ENCODE measurements around the gene KANK4. TPM values are rescaled to one million over a fixed set of nuclear protein-coding genes. Genes with fewer than 3 reads are reported as not detected.

KANK4 gene
- total RNA-seq, 4 donors from 2014 or later: 28.5 to 48.2 (median 45.7) TPM

GRCh38 chr1:62230718-62231117 lies 88.5 kb downstream of the KANK4 start:
- TF ChIP-seq EP300 (IDR thresholded peaks at IDR 0.05): no peak
- TF ChIP-seq, protein P1, sequence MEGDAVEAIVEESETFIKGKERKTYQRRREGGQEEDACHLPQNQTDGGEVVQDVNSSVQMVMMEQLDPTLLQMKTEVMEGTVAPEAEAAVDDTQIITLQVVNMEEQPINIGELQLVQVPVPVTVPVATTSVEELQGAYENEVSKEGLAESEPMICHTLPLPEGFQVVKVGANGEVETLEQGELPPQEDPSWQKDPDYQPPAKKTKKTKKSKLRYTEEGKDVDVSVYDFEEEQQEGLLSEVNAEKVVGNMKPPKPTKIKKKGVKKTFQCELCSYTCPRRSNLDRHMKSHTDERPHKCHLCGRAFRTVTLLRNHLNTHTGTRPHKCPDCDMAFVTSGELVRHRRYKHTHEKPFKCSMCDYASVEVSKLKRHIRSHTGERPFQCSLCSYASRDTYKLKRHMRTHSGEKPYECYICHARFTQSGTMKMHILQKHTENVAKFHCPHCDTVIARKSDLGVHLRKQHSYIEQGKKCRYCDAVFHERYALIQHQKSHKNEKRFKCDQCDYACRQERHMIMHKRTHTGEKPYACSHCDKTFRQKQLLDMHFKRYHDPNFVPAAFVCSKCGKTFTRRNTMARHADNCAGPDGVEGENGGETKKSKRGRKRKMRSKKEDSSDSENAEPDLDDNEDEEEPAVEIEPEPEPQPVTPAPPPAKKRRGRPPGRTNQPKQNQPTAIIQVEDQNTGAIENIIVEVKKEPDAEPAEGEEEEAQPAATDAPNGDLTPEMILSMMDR (IDR thresholded peaks at IDR 0.05): no peak
- no peak for TF ChIP-seq POLR2A (IDR thresholded peaks at IDR 0.05)
- Histone ChIP-seq H3K27ac (no peak overlapping the region), H3K27me3 (no peaks in the 10 kb centered on the region), H3K4me1 (peaks cover 0 to 46% (median 5%) of the 10 kb centered on the region in 4 donors), H3K4me3 (no peak overlapping the region), H3K36me3 (no peaks in the 10 kb centered on the region), H3K9me3 (no peaks in the 10 kb centered on the region)
- DNase-seq (ENCODE audit: low spot score in 2 of 2): no peak
- 80 to 84% methylated on average over 5 of the region's 5 CpGs for WGBS, 2 donors

DNA sequence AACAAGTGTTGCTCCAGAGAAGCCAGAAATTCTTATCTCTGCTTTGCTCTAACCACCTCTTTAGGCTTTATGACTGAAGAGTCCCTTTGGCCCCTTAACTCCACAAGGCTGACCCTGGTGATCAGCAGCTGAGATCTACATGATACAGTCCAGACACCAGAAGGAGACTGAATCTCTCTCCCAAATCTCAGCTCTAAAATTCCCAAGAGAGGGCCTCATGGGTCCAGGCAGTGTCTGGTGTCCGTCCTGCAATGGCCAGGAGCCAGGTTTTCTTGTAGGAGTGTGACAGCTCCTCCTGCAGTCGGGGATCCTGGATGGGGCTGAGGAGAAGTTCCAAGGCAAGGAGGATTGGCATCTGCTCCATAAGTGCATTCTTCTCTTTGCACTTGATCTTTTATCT lies 89.3 kb downstream of the KANK4 start:
- no peaks in the 10 kb centered on the region for H3K36me3 ChIP-seq
- no peak for TF ChIP-seq EP300 (IDR thresholded peaks at IDR 0.05)
- TF ChIP-seq POLR2A (IDR thresholded peaks at IDR 0.05): no peak
- TF ChIP-seq, protein P1 (IDR thresholded peaks at IDR 0.05): no peak
- DNase-seq (ENCODE audit: low spot score in 2 of 2): no peak
- H3K4me1 ChIP-seq: peaks cover 0 to 44% (median 5%) of the 10 kb centered on the region in 4 donors
- 43 to 59% methylated on average over 2 of the region's 2 CpGs for WGBS, 2 donors
- H3K9me3 ChIP-seq: no peaks in the 10 kb centered on the region
- no peak overlapping the region for H3K4me3 ChIP-seq
- H3K27me3 ChIP-seq: no peaks in the 10 kb centered on the region
- peak overlapping the region in 1 of 4 donors; percentile 41 for H3K27ac ChIP-seq

DNA sequence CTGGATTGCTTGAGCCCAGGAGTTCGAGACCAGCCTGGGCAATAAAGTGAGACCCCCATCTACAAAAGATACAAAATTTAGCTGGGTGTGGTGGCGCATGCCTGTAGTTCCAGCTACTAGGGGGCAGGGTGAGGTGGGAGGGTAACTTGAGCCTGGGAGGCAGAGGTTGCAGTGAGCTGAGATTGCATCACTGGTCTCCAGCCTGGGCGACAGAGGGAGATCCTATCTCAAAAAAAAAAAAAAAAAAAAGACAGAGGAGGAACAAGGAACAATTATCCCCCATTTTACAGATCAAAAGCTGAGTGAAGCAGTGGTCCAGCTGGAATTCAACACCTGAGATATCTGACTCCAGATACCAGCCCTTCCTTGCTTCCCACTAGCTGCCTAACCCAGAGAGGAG lies 89.8 kb downstream of the KANK4 start:
- DNase-seq (ENCODE audit: low spot score in 2 of 2): no peak
- Histone ChIP-seq H3K4me3 (no peak overlapping the region), H3K27ac (peak overlapping the region in 1 of 4 donors; percentile 63), H3K36me3 (no peaks in the 10 kb centered on the region), H3K4me1 (peaks cover 0 to 39% (median 5%) of the 10 kb centered on the region in 4 donors), H3K9me3 (no peaks in the 10 kb centered on the region), H3K27me3 (no peaks in the 10 kb centered on the region)
- no peak for TF ChIP-seq EP300 (IDR thresholded peaks at IDR 0.05)
- TF ChIP-seq POLR2A (IDR thresholded peaks at IDR 0.05): no peak
- TF ChIP-seq, protein P1 (IDR thresholded peaks at IDR 0.05): no peak
- WGBS, 2 donors: 73 to 80% methylated on average over 3 of the region's 3 CpGs

DNA sequence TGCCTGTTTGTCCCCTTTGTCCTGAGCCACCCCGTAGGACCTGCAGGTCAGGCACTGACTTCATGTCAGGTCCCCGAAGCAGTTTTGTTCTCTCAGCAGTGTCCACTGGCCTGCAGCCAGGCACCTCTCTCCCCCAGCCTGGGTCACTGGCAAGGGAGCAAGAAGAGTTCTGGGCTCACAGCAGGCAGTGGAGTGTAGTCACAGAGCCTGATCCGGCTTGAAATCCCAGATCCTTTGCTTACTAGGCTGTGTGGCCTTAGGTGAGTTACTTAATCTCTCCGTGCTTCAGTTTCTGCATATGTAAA lies 90.4 kb downstream of the KANK4 start:
- DNase-seq (ENCODE audit: low spot score in 2 of 2): no peak
- Histone ChIP-seq H3K9me3 (no peaks in the 10 kb centered on the region), H3K27me3 (no peaks in the 10 kb centered on the region), H3K4me3 (no peak overlapping the region), H3K36me3 (no peaks in the 10 kb centered on the region), H3K4me1 (peaks cover 0 to 35% (median 5%) of the 10 kb centered on the region in 4 donors), H3K27ac (peak overlapping the region in 2 of 4 donors; percentile 32 to 63)
- WGBS, 2 donors: 34 to 50% methylated on average over 4 of the region's 4 CpGs
- no peak for TF ChIP-seq EP300 (IDR thresholded peaks at IDR 0.05)
- TF ChIP-seq POLR2A (IDR thresholded peaks at IDR 0.05): no peak
- TF ChIP-seq, protein P1 (IDR thresholded peaks at IDR 0.05): no peak

DNA sequence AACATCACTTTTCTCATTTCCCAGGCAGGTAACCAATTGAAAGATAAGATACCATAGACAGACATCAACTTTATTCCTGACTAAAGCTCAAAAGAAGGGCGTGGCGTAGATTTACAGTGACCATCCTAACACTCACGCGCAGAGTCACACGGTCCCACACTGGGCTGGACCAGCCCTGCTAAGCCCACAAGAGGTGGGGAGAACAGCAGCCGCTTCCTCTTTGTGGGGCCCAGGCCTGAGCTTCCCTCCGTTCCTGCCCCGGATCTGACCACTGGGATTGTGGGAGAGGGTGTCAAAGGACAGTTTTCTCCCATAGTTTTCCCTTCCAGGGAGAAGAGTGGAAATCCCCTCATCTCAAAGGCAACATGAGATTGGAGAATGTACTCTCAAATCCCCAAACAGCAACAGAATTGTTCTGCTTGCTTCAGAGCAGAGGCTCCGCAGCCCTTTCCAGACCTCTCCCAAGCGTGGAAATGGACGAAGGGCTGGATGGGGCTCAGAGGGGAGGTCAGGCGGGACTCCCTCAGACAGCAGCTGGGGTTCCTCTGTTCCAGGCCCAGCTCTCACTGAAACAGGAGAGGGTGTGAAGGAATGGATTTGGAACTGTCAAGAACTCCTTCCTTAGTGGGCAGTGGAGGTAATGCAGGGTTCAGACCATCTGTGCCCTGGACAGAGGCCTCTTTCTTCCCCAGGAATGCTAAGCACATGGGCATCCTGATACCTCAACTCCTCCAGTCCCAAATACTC lies 90.9 kb downstream of the KANK4 start:
- Histone ChIP-seq H3K4me1 (peaks cover 0 to 29% (median 5%) of the 10 kb centered on the region in 4 donors), H3K27me3 (no peaks in the 10 kb centered on the region), H3K9me3 (no peaks in the 10 kb centered on the region), H3K27ac (peak overlapping the region in 3 of 4 donors; percentile 32 to 63 (median 45)), H3K36me3 (no peaks in the 10 kb centered on the region), H3K4me3 (no peak overlapping the region)
- WGBS, 2 donors: 54 to 58% methylated on average over 12 of the region's 12 CpGs
- no peak for DNase-seq (ENCODE audit: low spot score in 2 of 2)
- TF ChIP-seq POLR2A (IDR thresholded peaks at IDR 0.05) (no peak), EP300 (IDR thresholded peaks at IDR 0.05) (no peak)
- TF ChIP-seq, protein P1 (IDR thresholded peaks at IDR 0.05): no peak
